IMR-90 (cell line): ENCODE measurements around the gene RELN. TPM values are rescaled to one million over a fixed set of nuclear protein-coding genes. Genes with fewer than 3 reads are reported as not detected.

ENCODE experiments used
- ATAC-seq: fragments of 200-7000 bp; cut with Tn5 transposase; 2 replicates; pipeline ENCODE4 v1.9.1; 2020; ENCODE audit warnings: low read depth, mild to moderate bottlenecking, moderate library complexity
- BruUV-seq: library from RNA; stranded (reverse); fragments of 400-500 nt; replicated peaks from 2 replicates; lab custom pipeline; 2021; lab: Mats Ljungman, UMichigan
- CTCF ChIA-PET: fragments of 300-600 bp; formaldehyde crosslinking; extraction: SDS; loops from one replicate; lab custom pipeline; 2021; ENCODE audit warnings: antibody characterized with exemption; lab: Yijun Ruan, JAX
- POLR2A ChIA-PET: fragments of 300-600 bp; sonication (Branson Sonifier 250); formaldehyde crosslinking; loops from one replicate; lab custom pipeline; 2022; ENCODE audit warnings: antibody characterized with exemption; ENCODE audit not compliant: unreplicated experiment; lab: Charles Lee
- DNase-seq: peaks from one replicate; pipeline ENCODE4 v3.0.0; 2013
- H2AFZ ChIP-seq: replicated peaks from 2 replicates; pipeline ENCODE3; 2013; ENCODE audit warnings: low read length, mild to moderate bottlenecking; ENCODE audit not compliant: poor library complexity
- H2AK5ac ChIP-seq: 2 replicates; pipeline ENCODE4 v1.6.1; 2013; ENCODE audit warnings: low read depth, low read length, inconsistent platforms
- H2AK9ac ChIP-seq: replicated peaks from 2 replicates; pipeline ENCODE3; 2013; ENCODE audit warnings: mild to moderate bottlenecking, low read depth, low read length, moderate library complexity; ENCODE audit not compliant: poor library complexity
- H2BK120ac ChIP-seq: 2 replicates; pipeline ENCODE4 v1.6.1; 2013; ENCODE audit warnings: low read depth, low read length, inconsistent platforms
- H2BK15ac ChIP-seq: 3 replicates; pipeline ENCODE4 v1.6.1; 2013; ENCODE audit warnings: low read depth, low read length, inconsistent platforms
- H2BK20ac ChIP-seq: 2 replicates; pipeline ENCODE4 v1.6.1; 2013; ENCODE audit warnings: low read depth, mild to moderate bottlenecking, inconsistent platforms, low read length, moderate library complexity
- H2BK5ac ChIP-seq: 2 replicates; pipeline ENCODE4 v1.6.1; 2013; ENCODE audit warnings: mild to moderate bottlenecking, low read depth, low read length, inconsistent platforms; ENCODE audit not compliant: poor library complexity, severe bottlenecking
- H3K14ac ChIP-seq: replicated peaks from 2 replicates; pipeline ENCODE4 v1.6.1; 2013; ENCODE audit warnings: low read depth, low read length, inconsistent platforms
- H3K18ac ChIP-seq: 2 replicates; pipeline ENCODE4 v1.6.1; 2013; ENCODE audit warnings: low read depth, low read length, control low read depth
- H3K23ac ChIP-seq: 2 replicates; pipeline ENCODE4 v1.6.1; 2013; ENCODE audit warnings: low read depth, low read length, inconsistent platforms
- H3K27ac ChIP-seq: 2 replicates; pipeline ENCODE4 v1.5.1; 2013; ENCODE audit warnings: mild to moderate bottlenecking, control low read depth, low read length; ENCODE audit not compliant: insufficient read depth
- H3K27me3 ChIP-seq: 2 replicates; pipeline ENCODE4 v1.6.1; 2013; ENCODE audit warnings: low read length; ENCODE audit not compliant: control insufficient read depth, insufficient read depth
- H3K36me3 ChIP-seq: 2 replicates; pipeline ENCODE4 v1.6.1; 2013; ENCODE audit warnings: low read length, mixed read lengths; ENCODE audit not compliant: control insufficient read depth, insufficient read depth
- H3K4ac ChIP-seq: 2 replicates; pipeline ENCODE4 v1.6.1; 2013; ENCODE audit warnings: low read depth, low read length, inconsistent platforms
- H3K4me1 ChIP-seq: 2 replicates; pipeline ENCODE4 v1.6.1; 2013; ENCODE audit warnings: low read length, mixed read lengths; ENCODE audit not compliant: control insufficient read depth, insufficient read depth
- H3K4me2 ChIP-seq: 2 replicates; pipeline ENCODE4 v1.6.1; 2013; ENCODE audit warnings: low read depth, mild to moderate bottlenecking, control low read depth, low read length, moderate library complexity
- H3K4me3 ChIP-seq: 2 replicates; pipeline ENCODE4 v1.5.1; 2013; ENCODE audit warnings: low read depth, mild to moderate bottlenecking, control low read depth, low read length, moderate library complexity; ENCODE audit not compliant: insufficient read depth
- H3K56ac ChIP-seq: 2 replicates; pipeline ENCODE4 v1.6.1; 2013; ENCODE audit warnings: low read length, inconsistent platforms; ENCODE audit not compliant: insufficient read depth; ENCODE audit errors: extremely low read depth
- H3K79me1 ChIP-seq, 2 experiments: 2 replicates each; pipeline ENCODE4 v1.6.1; 2013; ENCODE audit warnings: low read length in 2 of 2, inconsistent platforms in 1 of 2, low read depth in 1 of 2
- H3K9ac ChIP-seq: 2 replicates; pipeline ENCODE4 v1.6.1; 2013; ENCODE audit warnings: low read depth, low read length, control low read depth
- H3K9me1 ChIP-seq: 2 replicates; pipeline ENCODE4 v1.6.1; 2013; ENCODE audit warnings: low read length, inconsistent platforms; ENCODE audit not compliant: insufficient read depth
- H3K9me3 ChIP-seq: 2 replicates; pipeline ENCODE4 v1.6.1; 2013; ENCODE audit warnings: low read length; ENCODE audit not compliant: control insufficient read depth, insufficient read depth
- H4K20me1 ChIP-seq: 2 replicates; pipeline ENCODE4 v1.6.1; 2013; ENCODE audit warnings: low read length, inconsistent platforms; ENCODE audit not compliant: insufficient read depth
- H4K5ac ChIP-seq: 2 replicates; pipeline ENCODE4 v1.6.1; 2013; ENCODE audit warnings: mild to moderate bottlenecking, low read depth, low read length, control low read depth
- H4K8ac ChIP-seq, 2 experiments: 2 replicates each; pipeline ENCODE4 v1.6.1; 2013; ENCODE audit warnings: low read depth in 2 of 2, low read length in 2 of 2, control low read depth in 1 of 2, inconsistent platforms in 1 of 2
- H4K91ac ChIP-seq: 2 replicates; pipeline ENCODE4 v1.6.1; 2013; ENCODE audit warnings: low read depth, low read length, inconsistent platforms; ENCODE audit not compliant: insufficient read depth
- BHLHE40 ChIP-seq: fragments of 150-350 bp; IDR thresholded peaks from 2 replicates; pipeline ENCODE4 v1.6.1; 2016; ENCODE audit warnings: mild to moderate bottlenecking, low read depth, low read length
- MAFK ChIP-seq: IDR thresholded peaks from 2 replicates; pipeline ENCODE4 v1.6.1; 2012; ENCODE audit warnings: low read depth, low read length, improper control_type of control experiment
- RAD21 ChIP-seq: IDR thresholded peaks from 2 replicates; pipeline ENCODE4 v1.6.1; 2012; ENCODE audit warnings: low read length, improper control_type of control experiment
- WGBS, 2 experiments: methylation state at CpG; one replicate each; pipeline versions ENCODE4 v1.1.5 to v1.1.7; 2013; ENCODE audit warnings: missing lambda C conversion rate in 2 of 2; ENCODE audit not compliant: insufficient read length in 1 of 2; ENCODE audit errors: extremely low coverage in 2 of 2; 5-methylcytosine and 5-hydroxymethylcytosine counted together
- dilution Hi-C: fragments of 300-500 bp; cut with HindIII; formaldehyde crosslinking; loops from one replicate; pipeline ENCODE4 v1.14.3; 2018; ENCODE audit warnings: low sequenced_read_pairs; ENCODE audit not compliant: unreplicated experiment
- in situ Hi-C: fragments of 300-500 bp; cut with MboI; formaldehyde crosslinking; loops from 3 replicates; pipeline ENCODE4 v1.14.3; 2019; ENCODE audit warnings: low sequenced_read_pairs, inconsistent platforms, mixed read lengths
- intact Hi-C: fragments of 100-400 bp; cut with micrococcal nuclease; formaldehyde crosslinking; loops from 2 replicates; pipeline ENCODE4 v1.10.0; 2022
- polyA plus RNA-seq, 3 experiments: library from polyadenylated mRNA; depleted of rRNA; stranded (reverse); fragments of >200 nt; gene quantifications; 2 replicates each; pipeline ENCODE4 v1.2.3, GENCODE V29; 2012; ENCODE audit warnings: low replicate concordance in 1 of 3
- total RNA-seq: library from RNA; depleted of rRNA; stranded (reverse); fragments of >200 nt; gene quantifications from 2 replicates; pipeline ENCODE4 v1.2.3, GENCODE V29; 2012

RELN gene
- total and polyA plus RNA-seq, 2 of the 4 experiments (the other 2 are of a cell fraction): 14.7 to 23.7 TPM

DNA sequence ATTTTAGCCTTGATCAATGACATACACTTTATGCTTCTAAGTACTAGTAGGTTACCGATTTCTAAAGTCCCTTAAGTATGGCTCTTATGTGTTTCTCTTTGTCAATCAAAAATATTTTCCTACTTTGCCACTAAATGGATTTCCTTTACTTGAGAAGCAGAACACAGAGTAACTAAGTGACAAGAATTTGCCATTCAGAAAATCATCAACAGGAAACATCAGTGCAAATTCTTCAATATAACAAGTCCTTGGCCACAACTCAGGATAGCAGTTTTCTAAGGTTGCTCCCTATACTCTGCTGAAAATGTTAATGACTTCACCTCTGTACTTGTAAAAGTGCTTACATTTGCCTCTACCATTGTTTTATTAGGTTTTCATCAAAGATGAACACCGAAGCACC is 303.8 kb downstream of the RELN start:
- Histone ChIP-seq H3K4me2 (no peak overlapping the region), H3K56ac (no peak overlapping the region), H3K9me1 (no peaks in the 10 kb centered on the region; the same call in 1 of the 2 replicates), H4K91ac (no peak overlapping the region), H2AK5ac (no peak overlapping the region), H3K27me3 (no peaks in the 10 kb centered on the region), H2AK9ac (no peak overlapping the region), H4K5ac (no peak overlapping the region), H3K79me1 (no peaks in the 10 kb centered on the region), H3K9me3 (no peaks in the 10 kb centered on the region), H4K20me1 (no peaks in the 10 kb centered on the region), H2BK120ac (no peak overlapping the region), H3K14ac (no peak overlapping the region), H2BK5ac (no peak overlapping the region), H3K23ac (no peak overlapping the region), H2AFZ (no peak overlapping the region), H2BK20ac (no peak overlapping the region), H3K4ac (no peak overlapping the region), H2BK15ac (no peak overlapping the region), H3K27ac (no peak overlapping the region), H3K18ac (no peak overlapping the region), H3K4me1 (peaks cover 6% of the 10 kb centered on the region), H3K9ac (no peak overlapping the region), H3K36me3 (no peaks in the 10 kb centered on the region), H3K4me3 (no peak overlapping the region), H4K8ac (no peak overlapping the region)
- CTCF ChIA-PET: no interaction called here
- TF ChIP-seq RAD21: no peak
- no peak for TF ChIP-seq MAFK
- no peak for TF ChIP-seq BHLHE40
- no CpG with 5 or more reads among the region's 2 CpGs for WGBS, 2 experiments
- intact Hi-C loops (no loop called here), dilution Hi-C loops (no loop called here), in situ Hi-C loops (no loop called here)
- ATAC-seq (no peak), DNase-seq (no peak)
- POLR2A ChIA-PET: no interaction called here
- BruUV-seq: no TSS peak
